Stimulated activated naive CD4-positive, alpha-beta T cell treated with Interleukin-2 at 50 U/mL for 16 hours (primary cell): Measurements from ENCODE around the gene MANSC1.
A peak's percentile ranks its signal among the peaks of the same experiment; 100 is the strongest.

ENCODE experiments used
- DNase-seq: peaks from one replicate; lab custom pipeline; 2025; lab: John Stamatoyannopoulos, UW

Gene MANSC1

DNA sequence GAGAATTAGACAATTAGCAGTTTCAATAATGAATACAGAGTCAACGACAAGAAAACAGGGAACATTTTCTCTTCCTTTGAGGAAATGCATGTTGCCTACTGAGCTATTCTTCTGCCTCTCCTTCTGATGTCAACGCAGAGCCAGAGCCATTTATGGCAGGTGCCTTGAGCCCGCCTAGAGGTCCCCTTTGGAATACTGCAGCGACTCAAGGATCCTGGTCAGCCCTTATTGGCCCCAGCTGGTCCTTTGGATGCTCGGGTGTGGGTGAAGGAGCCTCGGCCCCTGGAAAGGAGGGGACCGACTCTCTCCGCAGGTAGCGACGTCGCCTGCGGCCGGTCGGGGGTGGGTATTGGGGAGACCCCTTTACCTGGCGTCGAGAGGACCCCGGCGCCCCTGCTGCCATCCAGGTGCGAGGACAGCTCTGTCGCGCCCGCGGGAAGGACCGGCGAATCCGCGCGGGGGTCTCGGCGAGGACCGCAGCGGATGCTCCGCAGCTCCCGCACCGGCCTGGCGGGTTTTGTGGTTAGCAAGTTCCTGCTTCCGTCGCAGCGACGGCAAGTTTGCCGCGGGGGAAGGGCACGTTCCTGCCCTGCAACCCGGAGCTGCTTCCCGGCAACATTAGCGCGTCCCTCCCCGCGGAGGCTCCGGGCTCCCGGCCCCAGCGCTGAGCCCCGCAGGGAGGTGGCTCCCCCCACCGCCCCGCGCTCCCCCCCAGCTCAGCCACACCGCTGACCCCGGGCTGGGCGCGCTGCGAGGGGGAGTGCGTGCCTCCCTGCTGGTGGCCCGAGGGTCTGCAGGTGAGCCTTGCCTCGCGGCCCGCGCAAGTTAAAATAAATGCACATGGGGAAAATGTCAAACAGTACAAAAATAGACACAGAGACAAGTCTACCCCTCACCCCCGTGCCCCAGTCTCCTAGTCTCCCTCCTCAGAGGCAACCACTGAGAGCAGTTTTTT lies at the start of gene MANSC1:
TSS of gene MANSC1 (minus strand) at position 532 of the 955 bp plus-strand sequence. CDS start 6,928 bp downstream, outside the sequence.
- peak; percentile 32 for DNase-seq

DNA sequence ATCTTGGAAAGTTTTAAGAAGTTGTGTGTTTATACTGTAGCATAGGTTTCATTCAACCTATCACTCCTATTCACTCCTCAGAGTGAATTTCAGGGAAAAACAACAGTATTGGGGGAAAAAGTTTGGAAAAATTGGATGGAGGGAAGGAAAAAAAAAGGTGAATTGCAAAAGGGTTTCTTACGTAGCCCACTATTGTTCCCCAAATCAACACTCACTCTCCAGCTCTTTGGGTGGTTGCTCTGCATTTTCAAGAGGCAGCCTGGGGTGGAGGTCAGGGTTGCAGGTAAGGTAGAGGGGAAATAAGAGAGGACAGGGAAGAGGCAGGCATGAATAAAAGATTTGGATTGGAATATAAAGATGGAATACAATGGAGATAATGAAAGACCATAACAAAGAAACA lies 49.1 kb upstream of the MANSC1 start:
- no peak for DNase-seq

DNA sequence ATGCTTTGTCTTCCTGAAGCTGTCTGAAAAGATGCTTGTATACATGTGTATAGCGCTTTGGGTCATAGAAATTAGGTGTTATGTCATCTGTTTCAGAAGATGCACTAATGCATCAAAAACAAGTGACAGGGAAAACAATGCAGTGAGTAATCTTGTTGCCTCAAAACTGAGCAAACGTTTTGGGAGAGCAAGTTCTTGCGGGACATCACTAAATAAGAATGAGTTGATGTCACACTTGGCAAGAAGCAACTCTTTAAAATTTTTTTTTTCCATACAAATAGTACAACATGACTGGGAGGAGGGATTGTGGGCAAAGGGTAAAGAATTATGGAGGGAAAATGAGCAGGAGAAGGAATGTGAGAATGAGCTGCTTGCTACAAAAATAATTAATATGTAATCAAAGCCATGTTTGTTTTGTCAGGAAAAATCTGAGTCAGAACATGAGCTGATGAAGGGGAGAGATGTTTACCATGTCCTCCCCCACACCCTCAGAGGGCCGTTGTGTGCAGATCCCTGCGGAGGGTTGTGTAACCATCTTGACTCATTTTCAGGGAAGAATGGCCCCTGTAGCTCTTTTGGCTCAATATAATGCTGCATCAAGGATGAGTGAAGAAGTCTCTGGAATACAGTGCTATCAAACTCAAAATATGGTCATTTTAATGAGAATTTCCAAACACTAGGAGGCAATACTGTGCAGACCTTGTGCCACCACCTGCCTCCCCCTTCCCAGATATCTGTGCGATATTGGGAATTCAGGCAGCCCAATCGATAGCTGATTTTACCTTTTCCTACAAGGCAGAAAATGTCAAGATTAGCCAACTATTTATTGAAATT lies 48.2 kb upstream of the MANSC1 start:
- DNase-seq: no peak

DNA sequence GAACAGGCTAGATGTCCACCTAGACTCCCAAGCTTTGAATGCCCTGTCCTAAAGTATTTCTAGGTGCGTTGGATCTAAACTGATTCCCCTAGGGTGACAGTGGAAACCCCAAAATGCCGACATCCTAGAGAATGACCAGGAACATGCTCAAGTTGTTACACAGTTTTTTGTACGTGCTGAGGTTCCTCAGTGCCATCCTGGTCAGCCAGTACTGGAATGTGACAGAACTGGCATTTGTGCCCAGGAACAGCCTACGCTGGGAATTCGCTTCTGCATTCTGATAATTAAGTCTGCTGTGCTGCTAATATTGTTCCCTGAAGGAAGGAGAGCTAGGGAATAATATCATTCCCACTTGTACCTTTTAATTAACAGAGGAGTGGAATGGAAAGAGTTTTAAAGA lies 47.1 kb upstream of the MANSC1 start:
- no peak for DNase-seq

DNA sequence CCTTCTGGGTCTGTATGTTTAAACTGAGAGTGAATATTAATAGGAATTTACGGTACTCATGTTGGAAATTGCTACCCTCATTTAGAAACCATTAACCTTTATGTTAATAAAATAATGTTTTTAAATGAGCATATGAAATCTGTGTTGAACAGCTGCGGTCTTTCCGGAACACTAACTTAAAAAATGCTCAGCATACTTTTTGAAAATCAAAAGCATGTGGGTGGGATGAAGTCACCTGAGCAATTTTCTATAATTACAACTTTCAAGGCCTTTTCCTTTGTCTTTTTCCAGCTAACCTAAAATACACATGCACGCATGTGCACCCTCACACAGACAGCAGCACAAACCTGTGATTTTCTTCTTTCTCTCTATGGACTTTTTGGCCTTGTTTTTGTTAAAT lies 46.7 kb upstream of the MANSC1 start:
- no peak for DNase-seq

DNA sequence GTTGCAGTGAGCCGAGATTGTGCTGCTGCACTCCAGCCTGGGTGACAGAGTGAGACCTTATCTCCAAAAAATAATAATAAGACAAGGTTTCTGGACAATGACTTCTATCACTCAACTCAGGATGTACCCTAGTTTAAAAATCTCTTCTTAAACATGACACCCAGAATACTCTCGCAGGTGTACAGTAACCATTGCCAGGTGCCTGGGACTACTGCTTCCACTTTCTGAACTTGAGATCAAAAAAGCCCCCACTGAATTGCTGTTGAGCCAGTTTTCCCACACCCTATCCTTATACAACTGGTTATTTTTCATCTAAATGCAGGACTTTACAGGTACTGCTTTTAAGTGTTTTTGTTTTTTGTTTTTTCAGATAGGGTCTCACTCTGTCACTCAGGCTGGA lies 43.1 kb upstream of the MANSC1 start:
- no peak for DNase-seq

DNA sequence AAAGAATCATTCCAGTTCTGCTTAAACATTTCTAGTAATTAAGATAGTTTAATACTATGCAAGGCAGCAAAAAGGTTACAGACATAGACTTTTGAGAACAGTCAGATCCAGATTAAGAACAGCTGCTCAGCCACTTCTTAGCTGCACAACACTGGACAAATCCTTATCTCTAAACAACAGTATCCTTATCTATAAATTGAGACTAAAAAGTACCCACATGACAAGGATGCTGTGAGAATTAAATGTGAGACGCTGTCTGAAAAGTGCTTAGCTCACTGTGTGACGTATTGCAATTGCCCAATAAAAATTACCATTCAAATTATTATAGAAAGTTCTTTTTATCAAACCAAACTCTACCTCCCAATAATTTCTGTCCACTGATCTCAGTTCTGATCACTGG lies 42.4 kb upstream of the MANSC1 start:
- no peak for DNase-seq

DNA sequence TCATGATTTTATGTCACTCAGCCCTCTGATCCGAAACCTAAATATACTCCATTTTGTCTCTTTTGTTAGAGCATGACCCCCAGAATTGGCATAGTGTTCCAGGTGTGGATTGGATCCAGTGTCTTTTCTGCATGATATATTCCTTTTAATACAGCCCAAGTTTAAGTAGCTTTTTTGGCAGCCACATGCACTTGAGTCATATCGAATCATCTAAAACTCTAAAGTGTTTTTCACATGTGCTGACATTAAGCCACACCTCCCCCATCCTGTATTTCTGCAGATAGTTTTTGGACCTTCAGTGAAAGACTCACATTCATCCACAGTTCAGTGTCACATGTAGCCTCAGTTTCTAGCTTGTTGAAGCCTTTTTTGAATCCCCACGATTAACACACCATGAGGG lies 37.5 kb upstream of the MANSC1 start:
- DNase-seq: no peak

DNA sequence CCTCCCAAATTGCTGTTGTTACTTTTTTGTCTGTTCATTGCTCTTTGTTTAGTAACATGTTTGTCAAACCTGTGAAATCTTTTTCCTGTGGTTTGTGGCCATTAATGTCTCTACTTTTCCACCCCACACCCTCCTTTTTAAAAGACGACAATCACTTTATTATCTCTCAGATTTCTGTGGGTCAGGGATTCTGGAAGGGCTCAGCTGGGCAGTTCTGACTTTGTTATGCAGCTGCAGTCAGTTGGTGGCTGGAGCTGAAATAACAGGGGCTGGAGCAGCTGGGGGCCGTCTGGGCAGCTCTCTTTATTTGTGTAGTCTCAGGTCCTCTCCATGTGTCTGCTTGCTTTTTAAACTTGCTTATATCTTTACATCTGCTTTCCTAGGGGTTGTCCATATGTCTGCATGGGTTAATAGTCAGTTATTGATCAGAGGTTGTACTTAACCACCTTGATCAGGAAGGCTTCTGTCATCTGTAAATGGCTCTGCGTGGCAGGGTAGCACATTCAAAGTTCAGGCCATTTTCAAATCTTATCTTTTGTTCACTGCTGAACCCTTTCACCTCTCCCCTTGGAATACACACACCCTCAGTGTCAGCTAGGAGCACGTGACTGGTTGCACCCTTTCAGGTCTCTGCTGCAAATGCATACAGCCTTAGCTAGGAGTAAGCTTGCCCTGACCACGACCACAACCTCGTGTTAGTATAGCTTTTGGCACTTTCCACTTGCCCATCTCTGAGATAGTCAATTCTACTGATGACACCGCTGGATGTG lies 34.7 kb upstream of the MANSC1 start:
- peak; percentile 23 for DNase-seq

DNA sequence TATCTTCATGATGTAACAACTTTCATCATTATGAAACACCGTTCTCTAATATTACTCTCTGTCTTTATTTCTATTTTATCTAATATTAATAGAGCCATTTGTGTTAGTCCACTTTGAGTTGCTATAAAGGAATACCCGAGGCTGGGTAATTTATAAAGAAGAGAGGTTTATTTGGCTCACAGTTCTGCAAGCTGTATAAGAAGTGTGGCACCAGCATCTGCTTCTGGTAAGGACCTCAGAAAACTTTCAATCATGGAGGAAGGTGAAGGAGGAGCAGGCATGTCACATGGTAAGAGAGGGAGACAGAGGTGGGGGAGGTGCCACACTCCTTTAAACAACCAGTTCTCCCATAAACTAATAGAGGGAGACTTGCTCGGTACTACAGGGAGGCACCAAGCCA lies 31.9 kb upstream of the MANSC1 start:
- DNase-seq: no peak

DNA sequence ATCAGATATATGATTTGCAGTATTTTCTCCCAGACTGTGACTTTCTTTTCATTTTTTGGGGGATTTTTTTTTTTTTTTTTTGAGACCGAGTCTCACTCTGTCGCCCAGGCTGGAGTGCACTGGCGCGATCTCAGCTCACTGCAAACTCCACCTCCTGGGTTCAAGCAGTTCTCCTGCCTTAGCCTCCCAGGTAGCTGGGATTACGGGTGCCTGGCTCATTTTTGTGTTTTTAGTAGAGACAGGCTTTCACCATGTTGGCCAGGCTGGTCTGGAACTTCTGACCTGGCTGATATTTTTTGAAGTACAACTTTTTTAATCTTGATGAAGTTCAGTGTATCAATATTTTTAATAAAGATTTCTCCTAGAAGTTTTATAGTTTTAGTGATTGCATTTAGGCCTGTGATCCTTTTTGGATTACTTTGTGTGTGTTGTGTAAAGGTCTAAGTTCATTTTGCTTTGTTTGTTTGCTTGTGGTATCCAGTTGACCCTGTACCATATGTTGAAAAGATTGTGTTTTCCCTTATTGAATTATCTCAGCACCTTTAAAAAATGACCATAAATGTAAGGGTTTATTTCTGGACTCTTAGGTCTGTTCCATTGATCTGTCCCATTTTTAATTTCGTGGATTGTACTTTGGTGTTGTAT lies 31.0 kb upstream of the MANSC1 start:
- no peak for DNase-seq

DNA sequence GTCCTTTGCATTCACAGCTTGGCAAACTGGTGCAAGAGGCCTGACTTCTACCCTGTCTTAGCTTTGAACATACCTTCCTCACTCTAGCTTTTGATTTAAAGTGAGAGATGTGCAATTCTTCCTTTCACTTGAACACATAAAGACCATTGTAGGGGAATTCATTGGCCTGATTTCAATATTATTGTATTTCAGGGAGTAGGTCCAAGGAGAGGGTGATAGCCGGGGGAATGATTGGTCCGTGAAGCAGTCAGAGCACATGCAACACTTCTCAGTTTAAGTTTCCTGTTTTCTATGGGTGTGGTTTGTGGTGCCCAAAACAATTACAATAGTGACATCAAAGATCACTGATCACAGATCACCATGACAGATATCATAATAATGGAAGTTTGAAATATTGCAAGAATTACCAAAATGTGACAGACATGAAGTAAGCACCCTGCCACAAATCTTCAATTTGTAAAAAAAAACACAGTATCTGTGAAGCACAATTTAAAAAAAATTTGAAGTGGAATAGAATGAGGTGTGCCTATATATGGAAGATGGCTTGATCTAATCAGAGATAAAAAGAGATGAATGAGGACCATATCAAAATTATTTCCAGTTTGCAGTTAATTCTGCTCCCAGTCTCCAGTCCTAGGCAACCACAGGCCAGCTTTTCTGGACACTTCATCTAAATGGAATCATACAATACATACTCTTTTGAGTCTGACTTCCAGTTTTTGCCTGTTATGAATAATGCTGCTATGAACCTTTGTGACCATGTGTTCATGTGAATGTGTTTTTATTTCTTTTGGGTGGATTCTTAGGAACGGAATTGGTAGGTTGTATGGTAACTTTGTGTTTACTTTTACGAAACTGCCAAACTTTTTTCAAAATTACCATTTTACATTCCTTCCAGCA lies 30.0 kb upstream of the MANSC1 start:
- DNase-seq: peak; percentile 17

DNA sequence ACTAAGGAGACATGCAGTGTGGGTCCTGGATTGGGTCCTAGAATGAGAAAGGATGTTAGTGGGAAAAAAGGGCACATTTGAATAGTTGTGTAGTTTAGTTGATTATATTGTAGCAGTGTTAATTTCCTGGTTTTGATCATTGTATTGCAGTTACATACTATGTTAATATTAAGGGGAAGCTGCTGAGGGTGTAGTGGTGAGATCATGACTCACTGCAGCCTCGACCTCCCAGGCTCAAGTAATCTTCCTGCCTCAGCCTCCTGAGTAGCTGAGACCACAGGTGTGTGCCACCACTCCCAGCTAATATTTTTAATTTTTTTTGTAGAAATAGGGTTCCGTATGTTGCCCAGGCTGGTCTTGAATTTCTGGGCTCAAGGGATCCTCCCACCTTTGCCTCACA lies 28.6 kb upstream of the MANSC1 start:
- DNase-seq: no peak

DNA sequence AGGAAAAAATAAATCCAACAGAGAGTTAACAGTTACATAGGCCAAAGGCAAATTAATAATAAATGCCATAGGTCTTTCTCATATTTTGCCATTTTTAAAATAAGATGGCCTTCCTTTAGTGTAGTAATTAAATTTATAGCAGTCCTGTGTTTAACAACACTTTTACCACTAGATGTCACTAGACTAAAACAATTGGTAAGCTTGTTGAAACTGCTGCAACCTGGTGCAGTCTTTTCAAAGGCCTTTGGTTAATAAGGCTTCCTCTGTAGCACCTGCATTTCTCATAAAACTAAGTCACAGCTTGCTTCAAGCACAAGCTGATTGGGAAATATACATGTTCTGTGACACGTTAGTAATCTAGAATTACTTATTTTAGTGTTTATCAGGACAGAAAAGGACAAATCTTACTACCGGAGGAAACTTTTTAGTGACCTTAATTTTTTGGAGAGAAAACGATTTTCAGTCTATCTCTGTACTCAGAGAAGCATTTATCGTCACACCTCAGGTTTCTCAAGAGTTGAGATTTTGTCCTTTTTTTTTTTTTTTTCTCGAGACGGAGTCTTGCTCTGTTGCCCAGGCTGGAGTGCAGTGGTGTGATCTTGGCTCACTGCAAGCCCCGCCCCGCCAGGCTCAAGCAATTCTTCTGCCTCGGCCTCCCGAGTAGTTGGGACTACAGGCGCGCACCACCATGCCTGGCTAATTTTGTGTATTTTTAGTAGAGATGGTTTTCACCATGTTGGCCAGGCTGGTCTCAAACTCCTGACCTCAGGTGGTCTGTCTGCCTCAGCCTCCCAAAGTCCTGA lies 26.8 kb upstream of the MANSC1 start:
- no peak for DNase-seq

DNA sequence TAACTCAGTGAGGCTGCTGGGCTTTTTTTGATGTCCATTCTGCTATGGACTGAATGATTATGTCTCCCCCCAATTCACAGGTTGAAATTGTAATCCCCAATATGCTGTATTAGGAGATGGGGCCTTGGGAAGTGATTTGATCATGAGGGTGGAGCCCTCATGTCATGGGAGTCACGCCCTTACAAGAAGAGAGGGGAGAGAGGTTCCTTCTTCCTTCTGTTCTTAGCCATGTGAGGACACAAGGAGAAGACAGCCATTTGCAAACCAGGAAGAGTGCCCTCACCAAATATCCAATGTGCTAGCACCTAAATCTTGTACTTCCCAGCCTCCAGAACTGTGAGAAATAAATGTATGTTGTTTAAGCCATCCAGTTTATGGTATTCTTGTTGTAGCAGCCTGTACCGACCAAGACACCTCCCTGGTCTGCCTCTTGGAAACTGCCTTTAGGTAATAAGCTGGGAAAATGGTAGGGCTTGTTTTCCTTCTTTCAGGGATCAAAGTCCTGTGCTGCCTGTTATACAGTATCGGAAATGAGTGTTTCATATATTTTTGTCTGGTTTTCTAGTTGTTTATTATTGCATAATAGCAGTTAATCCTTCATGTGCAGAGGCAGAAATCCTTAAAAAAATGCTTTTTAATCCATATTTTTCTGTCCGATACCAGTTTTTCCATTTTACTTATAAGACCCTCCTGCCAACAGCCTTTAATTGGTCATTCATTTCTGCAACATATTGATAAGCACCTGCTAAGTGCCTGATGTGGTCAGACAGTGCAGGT lies 23.1 kb upstream of the MANSC1 start:
- DNase-seq: no peak

DNA sequence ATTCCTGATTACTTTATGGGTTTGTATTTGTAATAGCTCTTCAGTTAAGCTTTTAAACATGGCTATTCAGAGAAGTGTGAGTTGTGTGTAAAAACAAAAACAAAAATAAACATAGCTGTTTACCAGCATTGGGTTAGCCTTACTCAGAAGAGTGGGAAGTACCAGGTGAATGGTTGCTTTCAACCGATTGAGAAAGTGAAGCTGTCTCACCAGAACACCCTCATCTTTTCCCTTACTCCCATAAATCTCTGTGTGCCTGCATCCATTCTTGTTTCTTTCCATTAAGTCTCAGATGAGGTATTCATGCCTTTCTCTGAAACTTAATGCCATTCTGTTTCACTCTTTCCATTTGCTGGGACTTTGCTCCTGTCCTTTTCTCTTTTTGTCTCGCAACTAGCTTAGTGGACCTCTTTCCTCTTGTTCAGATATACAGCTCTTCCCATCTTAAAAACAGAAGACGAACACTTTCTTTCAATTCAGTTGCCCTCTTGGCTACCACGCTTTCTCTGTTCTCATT lies 17.5 kb upstream of the MANSC1 start:
- DNase-seq: no peak

DNA sequence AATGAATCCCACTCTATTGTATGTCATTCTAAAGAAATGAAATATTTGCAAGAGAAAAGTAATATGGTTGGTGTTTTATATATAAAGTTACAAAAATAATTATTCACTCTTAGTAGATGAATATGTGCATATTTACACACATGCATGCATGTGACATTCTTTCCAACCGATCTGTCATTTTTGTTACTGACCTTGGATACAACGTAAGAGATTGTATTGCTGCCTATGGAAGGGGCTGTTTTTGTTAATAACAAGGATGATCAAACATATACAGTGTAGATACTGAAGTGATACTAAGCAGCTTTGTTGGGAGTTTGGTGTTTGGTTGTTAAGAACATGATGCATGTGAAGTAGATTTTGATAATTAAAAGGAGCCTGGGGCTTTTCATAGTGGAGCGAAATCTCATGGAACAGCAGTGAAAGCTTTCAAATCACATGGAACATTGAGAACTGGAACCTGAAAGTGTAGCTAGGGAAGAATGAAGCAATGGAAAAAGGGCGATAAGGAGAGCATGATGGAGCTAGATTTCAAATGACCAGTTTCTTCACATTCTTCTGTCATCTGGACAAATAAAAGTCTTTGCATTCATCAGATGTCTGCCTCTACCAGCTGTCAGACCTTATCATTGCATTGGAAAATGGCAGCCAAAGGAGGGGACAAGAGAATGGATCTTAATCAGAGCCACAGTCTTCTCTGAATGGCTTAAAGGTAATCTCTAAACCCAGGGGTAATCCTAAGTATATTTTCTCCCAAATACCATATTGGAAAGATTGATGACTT lies 16.8 kb upstream of the MANSC1 start:
- DNase-seq: no peak

DNA sequence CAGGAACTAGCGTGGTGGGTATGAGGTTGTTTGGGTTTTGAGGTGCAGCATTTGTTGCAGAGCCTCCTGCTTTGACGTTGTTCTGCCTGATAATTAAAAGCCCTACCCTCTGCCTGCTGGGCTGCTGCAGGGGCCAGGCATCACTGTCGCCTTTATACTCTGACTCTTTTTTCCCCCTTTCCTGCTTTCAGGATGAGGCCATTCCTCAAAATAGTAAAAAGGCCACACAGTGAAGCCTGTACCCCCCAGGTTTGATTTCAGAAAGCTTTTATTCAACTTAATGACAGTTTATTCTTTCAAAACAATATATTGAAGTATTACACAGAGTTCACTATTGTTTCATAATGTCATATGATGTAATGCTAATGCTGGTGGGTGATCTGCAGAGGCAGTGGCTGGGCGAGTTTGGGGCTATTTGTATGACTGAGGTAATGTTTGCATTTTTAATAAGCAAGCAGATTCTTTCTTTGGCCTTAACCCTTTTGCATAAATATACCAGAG lies 15.9 kb upstream of the MANSC1 start:
- no peak for DNase-seq
